Adrenal gland (tissue), 5 donors: Measurements from ENCODE around the gene FCN3.
"Not testable (repeated sequence)": the region's sequence is repeated elsewhere in the genome, so short reads cannot be mapped to it uniquely, and the experiment has no call there.

Experiments
- CTCF ChIP-seq, 6 experiments: fragments of 450-650 bp in 4 of 6; fragments of 200-600 bp in 2 of 6; sonication (generic) in 1 of 6; IDR thresholded peaks; 1 replicate in 5 of 6; 2 replicates in 1 of 6; pipeline versions ENCODE4 v1.5.1 to v1.8.0; 2016 to 2021; ENCODE audit warnings: antibody characterized with exemption in 6 of 6, mild to moderate bottlenecking in 2 of 6, moderate library complexity in 1 of 6
- POLR2A ChIP-seq, 2 donors: fragments of 450-650 bp; IDR thresholded peaks; one replicate each; pipeline ENCODE4 v1.6.1; 2017; ENCODE audit warnings: antibody characterized with exemption in 2 of 2, mild to moderate bottlenecking in 2 of 2, moderate library complexity in 1 of 2
- donor health status: DM: no; HTN: no; CAD: no.

GRCh38 chr1:27405598-27406361 is 31.2 kb upstream of the FCN3 start:
- peak in 5 of 6 experiments; percentile 16 to 44 (median 18) for TF ChIP-seq CTCF (IDR thresholded peaks at IDR 0.05)
- TF ChIP-seq POLR2A (IDR thresholded peaks at IDR 0.05), result not testable (repeated sequence)
